UCSD-AML1 (cell line): ENCODE measurements around the gene GALNT7.
A peak's percentile ranks its signal among the peaks of the same experiment; 100 is the strongest.
"Not testable (repeated sequence)": the region's sequence is repeated elsewhere in the genome, so short reads cannot be mapped to it uniquely, and the experiment has no call there.

ENCODE experiments used
- DNase-seq: peaks from one replicate; lab custom pipeline; 2025; ENCODE audit not compliant: unreplicated experiment; lab: John Stamatoyannopoulos, UW

Gene GALNT7

GRCh38 chr4:173168396-173169177, at the start of gene GALNT7:
GALNT7 (plus strand) TSS chr4:173168811; CDS start chr4:173168836, 25 bp downstream.
- DNase-seq, result peak; percentile 81

GRCh38 chr4:173118819-173119218, 49.8 kb upstream of the GALNT7 start:
- DNase-seq, result not testable (repeated sequence)

GRCh38 chr4:173119818-173120217, 48.8 kb upstream of the GALNT7 start:
- DNase-seq, result no peak

GRCh38 chr4:173121076-173121561, 47.5 kb upstream of the GALNT7 start:
- peak; percentile 20 for DNase-seq

- no peak for DNase-seq
These were observed 44.3 kb upstream of the GALNT7 start for GRCh38 chr4:173124209-173124865.

GRCh38 chr4:173125216-173125812, 43.3 kb upstream of the GALNT7 start:
- no peak for DNase-seq

GRCh38 chr4:173128199-173128890, 40.3 kb upstream of the GALNT7 start:
- no peak for DNase-seq

GRCh38 chr4:173130687-173131086, 37.9 kb upstream of the GALNT7 start:
- DNase-seq, result no peak

GRCh38 chr4:173134426-173134825, 34.2 kb upstream of the GALNT7 start:
- DNase-seq, result no peak

GRCh38 chr4:173135241-173135847, 33.3 kb upstream of the GALNT7 start:
- no peak for DNase-seq

- no peak for DNase-seq
These were observed 30.0 kb upstream of the GALNT7 start for GRCh38 chr4:173138624-173139023.

- no peak for DNase-seq
These were observed 29.1 kb upstream of the GALNT7 start for GRCh38 chr4:173139561-173139960.

- no peak for DNase-seq
These were observed 23.5 kb upstream of the GALNT7 start for GRCh38 chr4:173145131-173145530.

GRCh38 chr4:173146456-173146855, 22.2 kb upstream of the GALNT7 start:
- no peak for DNase-seq

- no peak for DNase-seq
These were observed 17.1 kb upstream of the GALNT7 start for GRCh38 chr4:173151496-173151895.

- DNase-seq, result no peak
These were observed 16.5 kb upstream of the GALNT7 start for GRCh38 chr4:173152104-173152503.

GRCh38 chr4:173153445-173153844, 15.2 kb upstream of the GALNT7 start:
- DNase-seq, result no peak

GRCh38 chr4:173159791-173160190, 8.8 kb upstream of the GALNT7 start:
- DNase-seq, result no peak

- no peak for DNase-seq
These were observed 7.7 kb upstream of the GALNT7 start for GRCh38 chr4:173160871-173161270.

- no peak for DNase-seq
These were observed 7.3 kb upstream of the GALNT7 start for GRCh38 chr4:173161311-173161710.

GRCh38 chr4:173165706-173166105, 2.9 kb upstream of the GALNT7 start:
- DNase-seq, result no peak
